Colonic mucosa (tissue), 4 donors: ENCODE results near the gene OS9. TPM values are rescaled to one million over a fixed set of nuclear protein-coding genes. Genes with fewer than 3 reads are reported as not detected.
"Not testable (repeated sequence)": the region's sequence is repeated elsewhere in the genome, so short reads cannot be mapped to it uniquely, and the experiment has no call there.

Experiments used
- DNase-seq: peaks from one replicate; pipeline ENCODE4 v3.0.0-alpha.2; 2020
- H3K27ac ChIP-seq: fragments of 200-600 bp; one replicate; pipeline ENCODE4 v1.8.0; 2021
- H3K27me3 ChIP-seq: fragments of 200-600 bp; one replicate; pipeline ENCODE4 v1.8.0; 2021
- H3K36me3 ChIP-seq: fragments of 200-600 bp; one replicate; pipeline ENCODE4 v1.8.0; 2021
- H3K4me1 ChIP-seq: fragments of 200-600 bp; one replicate; pipeline ENCODE4 v1.8.0; 2021; ENCODE audit warnings: mild to moderate bottlenecking
- H3K4me3 ChIP-seq: fragments of 200-600 bp; one replicate; pipeline ENCODE4 v1.8.0; 2021
- H3K9ac ChIP-seq, 2 donors: one replicate each; pipeline ENCODE4 v1.7.0; 2013; ENCODE audit warnings: control low read depth in 2 of 2, low read depth in 2 of 2, low read length in 2 of 2
- H3K9me3 ChIP-seq: fragments of 200-600 bp; one replicate; pipeline ENCODE4 v1.8.0; 2021
- CTCF ChIP-seq: fragments of 200-600 bp; IDR thresholded peaks from one replicate; pipeline ENCODE4 v1.8.0; 2022; ENCODE audit warnings: antibody characterized with exemption, mild to moderate bottlenecking
- intact Hi-C: fragments of 100-400 bp; cut with DNase I; formaldehyde crosslinking; loops from one replicate; pipeline ENCODE4 v1.14.1; 2022
- total RNA-seq, 2 donors: library from RNA; stranded (reverse); fragmentation: NEBNext Ultra II Directional in 1 of 2; extraction: Animal tissue kit (Norgen Biotek cat#: 25700) in 1 of 2; gene quantifications; one replicate each; pipeline ENCODE4 v1.2.1, GENCODE V29; 2021
- donor health status: healthy.
- donor health status: DM: no; HTN: no; CAD: no.
- donor health status: DM: no; HTN: no; CAD: no.

Gene OS9
- total RNA-seq, 2 donors from 2014 or later = 219 to 284 TPM

GRCh38 chr12:57672801-57673200, 21.1 kb upstream of the OS9 start:
- H3K4me1 ChIP-seq = no peaks in the 10 kb centered on the region
- H3K36me3 ChIP-seq = no peaks in the 10 kb centered on the region
- no peak overlapping the region for H3K9ac ChIP-seq
- no peaks in the 10 kb centered on the region for H3K27me3 ChIP-seq
- H3K9me3 ChIP-seq = no peaks in the 10 kb centered on the region
- H3K4me3 ChIP-seq = no peak overlapping the region
- H3K27ac ChIP-seq = no peak overlapping the region
- intact Hi-C loops = no loop called here
- TF ChIP-seq CTCF = no peak
- no peak for DNase-seq

- H3K4me1 ChIP-seq = no peaks in the 10 kb centered on the region
- no peaks in the 10 kb centered on the region for H3K9me3 ChIP-seq
- TF ChIP-seq CTCF = no peak
- H3K9ac ChIP-seq = no peak overlapping the region
- intact Hi-C loops = no loop called here
- no peak overlapping the region for H3K27ac ChIP-seq
- no peak for DNase-seq
- H3K36me3 ChIP-seq = no peaks in the 10 kb centered on the region
- no peak overlapping the region for H3K4me3 ChIP-seq
- H3K27me3 ChIP-seq = no peaks in the 10 kb centered on the region
These were observed 19.2 kb upstream of the OS9 start for GRCh38 chr12:57674691-57675090.

GRCh38 chr12:57677947-57678346, 16.0 kb upstream of the OS9 start:
- H3K36me3 ChIP-seq, H3K4me3 ChIP-seq, intact Hi-C loops, DNase-seq, H3K9ac ChIP-seq, H3K27me3 ChIP-seq, H3K27ac ChIP-seq, H3K4me1 ChIP-seq, H3K9me3 ChIP-seq: not testable (repeated sequence)

GRCh38 chr12:57679697-57680096, 14.2 kb upstream of the OS9 start:
- DNase-seq = no peak
- Histone ChIP-seq H3K36me3 (no peaks in the 10 kb centered on the region), H3K4me1 (no peaks in the 10 kb centered on the region), H3K9me3 (no peaks in the 10 kb centered on the region), H3K27me3 (no peaks in the 10 kb centered on the region), H3K27ac (no peak overlapping the region), H3K4me3 (no peak overlapping the region), H3K9ac (no peak overlapping the region)
- intact Hi-C loops = no loop called here
- TF ChIP-seq CTCF = no peak

GRCh38 chr12:57687862-57688261, 6.1 kb upstream of the OS9 start:
- Histone ChIP-seq H3K36me3 (no peaks in the 10 kb centered on the region), H3K27ac (no peak overlapping the region), H3K4me3 (no peak overlapping the region), H3K9me3 (no peaks in the 10 kb centered on the region), H3K27me3 (peaks cover 4% of the 10 kb centered on the region), H3K4me1 (no peaks in the 10 kb centered on the region), H3K9ac (no peak overlapping the region)
- TF ChIP-seq CTCF = no peak
- DNase-seq = no peak
- intact Hi-C loops = no loop called here

- intact Hi-C loops = no loop called here
- Histone ChIP-seq H3K9ac (no peak overlapping the region), H3K27ac (no peak overlapping the region), H3K9me3 (no peaks in the 10 kb centered on the region), H3K4me3 (no peak overlapping the region), H3K36me3 (no peaks in the 10 kb centered on the region), H3K27me3 (peaks cover 4% of the 10 kb centered on the region), H3K4me1 (no peaks in the 10 kb centered on the region)
- no peak for TF ChIP-seq CTCF
- no peak for DNase-seq
These were observed 5.0 kb upstream of the OS9 start for GRCh38 chr12:57688931-57689330.
